MCF 10A (cell line): ENCODE measurements around the gene UBR4. TPM values are rescaled to one million over a fixed set of nuclear protein-coding genes. Genes with fewer than 3 reads are reported as not detected.

Source experiments
- BruUV-seq: library from RNA; stranded (reverse); fragments of 400-500 nt; replicated peaks from 2 replicates; lab custom pipeline; 2021; lab: Mats Ljungman, UMichigan
- CTCF ChIA-PET: fragments of 300-600 bp; sonication (Branson Sonifier 250); formaldehyde crosslinking; extraction: SDS; loops from one replicate; lab custom pipeline; 2021; ENCODE audit warnings: antibody characterized with exemption, inconsistent platforms; lab: Yijun Ruan, JAX
- POLR2A ChIA-PET: fragments of 300-600, 350-650 bp; sonication (Branson Sonifier 250); formaldehyde crosslinking; extraction: SDS; loops from one replicate; lab custom pipeline; 2020; ENCODE audit warnings: antibody characterized with exemption, inconsistent platforms; lab: Yijun Ruan, JAX
- DNase-seq: peaks from one replicate; pipeline ENCODE4 v3.0.0-alpha.2; 2018; ENCODE audit not compliant: unreplicated experiment
- H3K27ac Mint-ChIP-seq: one replicate; pipeline ENCODE4 v1.8.0; 2022; ENCODE audit warnings: mild to moderate bottlenecking, low read depth, mixed read lengths; ENCODE audit not compliant: unreplicated experiment
- H3K27me3 Mint-ChIP-seq: one replicate; pipeline ENCODE4 v1.8.0; 2022; ENCODE audit warnings: mixed read lengths; ENCODE audit not compliant: insufficient read depth, unreplicated experiment
- H3K36me3 Mint-ChIP-seq: one replicate; pipeline ENCODE4 v1.8.0; 2022; ENCODE audit warnings: mild to moderate bottlenecking, moderate library complexity, mixed read lengths; ENCODE audit not compliant: insufficient read depth, unreplicated experiment
- H3K4me1 Mint-ChIP-seq: one replicate; pipeline ENCODE4 v1.8.0; 2022; ENCODE audit warnings: mixed read lengths; ENCODE audit not compliant: insufficient read depth, unreplicated experiment
- H3K4me3 Mint-ChIP-seq: one replicate; pipeline ENCODE4 v1.8.0; 2022; ENCODE audit warnings: mild to moderate bottlenecking, moderate library complexity, mixed read lengths; ENCODE audit not compliant: unreplicated experiment
- H3K9me3 Mint-ChIP-seq: one replicate; pipeline ENCODE4 v1.8.0; 2022; ENCODE audit warnings: mixed read lengths; ENCODE audit not compliant: unreplicated experiment
- intact Hi-C: fragments of 100-400 bp; cut with micrococcal nuclease; formaldehyde crosslinking; loops from 2 replicates; pipeline ENCODE4 v1.14.1; 2022
- total RNA-seq: library from RNA; stranded (reverse); gene quantifications from 2 replicates; pipeline ENCODE4 v1.2.3, GENCODE V29; 2022
- TF ChIP-seq, protein P1 (sequence below): fragments of 200-600 bp; IDR thresholded peaks from one replicate; pipeline ENCODE4 v1.8.0; 2022; ENCODE audit warnings: antibody characterized with exemption, mild to moderate bottlenecking; ENCODE audit not compliant: unreplicated experiment

Gene UBR4
- total RNA-seq, 1 experiment from 2014 or later, result 154 TPM

DNA sequence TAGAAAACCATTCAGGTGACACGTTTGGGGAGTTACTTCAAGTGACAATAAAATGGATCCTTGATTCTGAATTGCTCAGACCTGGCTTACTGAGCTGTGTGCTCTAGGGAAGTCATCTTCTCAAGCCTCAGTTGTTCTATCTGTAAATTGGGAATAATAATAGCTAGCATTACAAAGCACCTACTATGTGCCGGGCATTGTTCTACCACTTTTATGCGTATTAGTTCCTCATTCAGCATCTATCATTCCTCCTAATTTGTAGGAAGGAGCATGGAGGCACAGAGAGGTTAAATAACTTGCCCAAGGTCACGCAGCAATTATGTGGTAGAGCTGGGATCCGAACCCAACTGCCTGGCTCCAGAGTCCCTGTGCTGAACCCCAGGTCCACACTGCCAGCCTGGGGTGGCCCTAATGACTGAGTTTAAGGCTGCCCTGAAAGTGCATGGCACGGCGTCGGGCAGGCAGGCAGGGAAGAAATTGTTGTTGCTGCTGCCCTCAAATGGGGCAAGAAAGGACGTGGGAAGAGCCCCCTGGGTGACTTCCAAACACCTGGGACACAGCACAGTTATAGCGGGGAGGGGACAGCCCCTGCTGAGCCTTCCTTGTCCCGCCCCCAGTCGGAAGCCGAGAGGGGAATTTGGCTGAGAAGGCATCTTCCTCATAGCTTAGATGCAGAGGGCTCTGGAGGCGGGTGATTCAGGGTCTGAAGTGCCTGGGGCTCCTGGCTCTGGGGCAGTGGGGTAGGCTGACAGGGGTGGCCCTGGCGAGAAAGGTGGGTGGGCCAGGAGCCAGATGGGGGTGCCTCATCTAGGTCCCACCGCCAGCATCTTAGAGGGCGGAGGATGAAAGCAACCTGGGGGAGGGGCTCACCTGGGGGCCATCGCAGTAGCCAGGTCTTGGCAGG is 167.1 kb downstream of the UBR4 start:
- CTCF ChIA-PET, result interaction anchor here (1.6 kb wide), 1 partner anchor 10 kb away, joined by 4 read pairs; no protein-coding TSS in a partner anchor
- intact Hi-C loops, result no loop called here
- Mint-ChIP-seq H3K27me3 (peaks cover 19% of the 10 kb centered on the region), H3K9me3 (no peaks in the 10 kb centered on the region), H3K36me3 (no peaks in the 10 kb centered on the region), H3K4me3 (no peak overlapping the region), H3K27ac (no peak overlapping the region), H3K4me1 (no peaks in the 10 kb centered on the region)
- TF ChIP-seq, protein P1, sequence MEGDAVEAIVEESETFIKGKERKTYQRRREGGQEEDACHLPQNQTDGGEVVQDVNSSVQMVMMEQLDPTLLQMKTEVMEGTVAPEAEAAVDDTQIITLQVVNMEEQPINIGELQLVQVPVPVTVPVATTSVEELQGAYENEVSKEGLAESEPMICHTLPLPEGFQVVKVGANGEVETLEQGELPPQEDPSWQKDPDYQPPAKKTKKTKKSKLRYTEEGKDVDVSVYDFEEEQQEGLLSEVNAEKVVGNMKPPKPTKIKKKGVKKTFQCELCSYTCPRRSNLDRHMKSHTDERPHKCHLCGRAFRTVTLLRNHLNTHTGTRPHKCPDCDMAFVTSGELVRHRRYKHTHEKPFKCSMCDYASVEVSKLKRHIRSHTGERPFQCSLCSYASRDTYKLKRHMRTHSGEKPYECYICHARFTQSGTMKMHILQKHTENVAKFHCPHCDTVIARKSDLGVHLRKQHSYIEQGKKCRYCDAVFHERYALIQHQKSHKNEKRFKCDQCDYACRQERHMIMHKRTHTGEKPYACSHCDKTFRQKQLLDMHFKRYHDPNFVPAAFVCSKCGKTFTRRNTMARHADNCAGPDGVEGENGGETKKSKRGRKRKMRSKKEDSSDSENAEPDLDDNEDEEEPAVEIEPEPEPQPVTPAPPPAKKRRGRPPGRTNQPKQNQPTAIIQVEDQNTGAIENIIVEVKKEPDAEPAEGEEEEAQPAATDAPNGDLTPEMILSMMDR, result no peak
- POLR2A ChIA-PET, result no interaction called here
- no TSS peak for BruUV-seq
- DNase-seq, result no peak

DNA sequence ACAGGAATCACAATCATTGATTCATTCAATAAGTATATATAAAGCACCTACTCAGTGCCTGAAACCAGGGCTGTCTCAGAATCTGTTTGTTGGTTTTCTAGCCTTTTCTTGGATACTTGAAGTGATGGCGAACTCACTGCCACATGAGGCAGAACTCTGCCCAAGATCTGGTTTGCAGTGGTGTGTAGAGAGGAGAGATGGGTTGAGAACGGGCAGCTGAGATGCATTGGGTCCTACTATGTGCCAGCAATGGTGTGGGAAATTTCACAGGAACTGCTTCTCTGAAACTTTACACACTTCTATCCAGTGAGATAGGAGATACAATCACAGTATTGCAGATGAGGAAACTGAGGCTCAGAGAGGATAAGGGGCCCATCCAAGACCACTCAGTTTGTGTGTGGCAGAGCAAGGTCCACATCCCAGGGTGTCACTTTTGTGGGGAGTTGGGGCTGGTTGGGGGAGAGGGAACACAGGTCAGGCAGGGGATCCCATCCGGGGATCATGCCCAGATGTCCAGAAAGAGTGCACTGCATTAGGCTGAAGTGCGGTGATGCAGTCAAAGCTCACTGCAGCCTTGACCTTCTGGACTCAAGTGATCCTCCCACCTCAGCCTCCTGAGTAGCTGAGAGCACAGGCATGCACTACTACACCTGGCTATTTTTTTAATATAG is 169.9 kb downstream of the UBR4 start:
- H3K27me3 Mint-ChIP-seq, result peaks cover 19% of the 10 kb centered on the region
- no peak overlapping the region for H3K27ac Mint-ChIP-seq
- POLR2A ChIA-PET, result interaction anchor here (0.9 to 1.3 kb wide), 2 partner anchors 35 to 42 kb away, joined by 3 read pairs; no protein-coding TSS in a partner anchor
- no TSS peak for BruUV-seq
- H3K4me3 Mint-ChIP-seq, result no peak overlapping the region
- DNase-seq, result no peak
- no peaks in the 10 kb centered on the region for H3K9me3 Mint-ChIP-seq
- CTCF ChIA-PET, result interaction anchor here (1.0 to 1.1 kb wide), 2 partner anchors 10 to 155 kb away, joined by 3 read pairs; no protein-coding TSS in a partner anchor
- no peaks in the 10 kb centered on the region for H3K36me3 Mint-ChIP-seq
- no peaks in the 10 kb centered on the region for H3K4me1 Mint-ChIP-seq
- intact Hi-C loops, result no loop called here
- TF ChIP-seq, protein P1, result no peak

DNA sequence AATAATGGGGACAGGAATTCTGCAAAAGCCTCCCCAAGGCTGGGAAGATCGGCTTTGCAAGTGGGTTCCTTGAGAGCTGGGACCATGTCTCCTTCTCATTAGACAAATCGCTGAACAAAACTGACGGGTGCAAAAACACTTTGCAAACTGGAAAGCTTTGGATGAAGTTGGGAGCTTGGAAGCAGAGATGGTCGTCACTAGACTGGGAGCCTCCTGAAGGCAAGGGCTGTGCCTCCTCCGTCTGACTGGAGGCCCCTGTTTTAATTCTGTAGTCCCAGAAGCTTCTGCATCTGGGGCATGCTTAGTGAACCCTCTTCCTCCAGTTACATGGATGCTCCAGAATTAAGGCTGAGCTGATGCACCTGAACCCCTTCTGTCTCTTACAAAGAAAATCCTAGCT is 171.3 kb downstream of the UBR4 start:
- TF ChIP-seq, protein P1, result no peak
- Mint-ChIP-seq H3K27ac (no peak overlapping the region), H3K4me3 (no peak overlapping the region), H3K36me3 (no peaks in the 10 kb centered on the region), H3K9me3 (no peaks in the 10 kb centered on the region), H3K27me3 (peaks cover 19% of the 10 kb centered on the region), H3K4me1 (peaks cover 5% of the 10 kb centered on the region)
- no peak for DNase-seq
- POLR2A ChIA-PET, result interaction anchor here (0.6 to 1.0 kb wide), 2 partner anchors 12 to 30 kb away, joined by 3 to 4 read pairs; no protein-coding TSS in a partner anchor
- BruUV-seq, result no TSS peak
- CTCF ChIA-PET, result interaction anchor here (0.6 to 1.1 kb wide), 3 partner anchors 22 to 153 kb away, joined by 3 read pairs; no protein-coding TSS in a partner anchor
- intact Hi-C loops, result no loop called here

DNA sequence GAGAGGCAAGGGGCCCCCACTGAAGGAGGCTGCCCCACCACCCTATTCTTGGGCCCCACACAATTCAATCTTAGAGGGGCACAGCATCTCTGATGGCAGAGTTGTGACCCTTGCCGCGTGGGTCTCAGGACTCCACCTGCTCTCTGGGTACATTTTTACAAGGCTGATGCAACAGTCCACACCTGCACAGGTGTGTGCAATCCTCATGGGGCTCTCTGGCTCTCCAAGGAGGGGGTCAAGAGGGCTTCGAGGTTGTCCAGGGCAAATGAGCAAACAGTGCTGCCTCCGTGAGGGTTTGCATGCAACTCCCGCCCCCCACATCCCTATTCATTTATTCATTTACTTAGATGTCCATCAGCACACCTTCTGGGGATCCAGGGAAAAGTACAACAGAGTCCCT is 172.0 kb downstream of the UBR4 start:
- ChIA-PET POLR2A (interaction anchor here (1.0 to 1.3 kb wide), 2 partner anchors 12 to 89 kb away, joined by 3 to 4 read pairs; no protein-coding TSS in a partner anchor), CTCF (no interaction called here)
- Mint-ChIP-seq H3K36me3 (no peaks in the 10 kb centered on the region), H3K9me3 (no peaks in the 10 kb centered on the region), H3K4me1 (peaks cover 11% of the 10 kb centered on the region), H3K27ac (no peak overlapping the region), H3K27me3 (peaks cover 19% of the 10 kb centered on the region), H3K4me3 (no peak overlapping the region)
- no peak for DNase-seq
- intact Hi-C loops, result no loop called here
- TF ChIP-seq, protein P1, result no peak
- no TSS peak for BruUV-seq
